GM12891 (cell line): ENCODE results near the gene MMP14.

Source experiments
- POLR2A ChIP-seq: IDR thresholded peaks from 2 replicates; pipeline ENCODE4 v1.6.1; 2011; ENCODE audit warnings: low read depth, low read length, control low read depth
- POLR2AphosphoS5 ChIP-seq: IDR thresholded peaks from 2 replicates; pipeline ENCODE4 v1.6.1; 2011; ENCODE audit warnings: low read depth, low read length, control low read depth

GRCh38 chr14:22837114-22837749, 847 bp downstream of the MMP14 start:
- no peak for TF ChIP-seq POLR2A
- no peak for TF ChIP-seq POLR2AphosphoS5
